Measurements from ENCODE around the gene TMED10. TPM values are rescaled to one million over a fixed set of nuclear protein-coding genes. Genes with fewer than 3 reads are reported as not detected.

TMED10 gene
- total and polyA plus RNA-seq, 8 donors = 26.6 to 292 (median 97.4) TPM

- Histone ChIP-seq H3K9me3 (no peaks in the 10 kb centered on the region), H3K27ac (peak overlapping the region in 1 of 5 donors; percentile 34), H3K4me1 (peaks cover 3 to 34% (median 18%) of the 10 kb centered on the region in 4 donors), H3K36me3 (peaks cover 12 to 47% (median 41%) of the 10 kb centered on the region in 4 donors), H3K27me3 (no peaks in the 10 kb centered on the region), H3K4me3 (no peak overlapping the region)
- intact Hi-C loops (cut with DNase I; ENCODE audit: low total_unique reads) = loop anchor here (5.0 kb wide), 1 partner anchor 168 kb away; no protein-coding TSS in a partner anchor
- WGBS, 5 donors = 46 to 59% (median 51%) methylated on average over 6 of the region's 6 CpGs
- no peak for TF ChIP-seq POLR2A (IDR thresholded peaks at IDR 0.05)
- TF ChIP-seq POLR2AphosphoS5 (IDR thresholded peaks at IDR 0.05) = no peak
- no peak for TF ChIP-seq EP300 (IDR thresholded peaks at IDR 0.05)
- no peak for TF ChIP-seq CTCF (IDR thresholded peaks at IDR 0.05)
- no peak for DNase-seq
Measured at GRCh38 chr14:75134644-75135043, 41.8 kb downstream of the TMED10 start.

- peaks cover 12 to 49% (median 41%) of the 10 kb centered on the region in 4 donors for H3K36me3 ChIP-seq
- H3K9me3 ChIP-seq = no peaks in the 10 kb centered on the region
- no peak for TF ChIP-seq CTCF (IDR thresholded peaks at IDR 0.05)
- TF ChIP-seq POLR2A (IDR thresholded peaks at IDR 0.05) = no peak
- DNase-seq = no peak
- WGBS, 5 donors = 45 to 87% (median 50%) methylated on average over 2 of the region's 2 CpGs
- H3K27ac ChIP-seq = peak overlapping the region in 2 of 5 donors; percentile 34 to 71
- intact Hi-C loops (cut with DNase I; ENCODE audit: low total_unique reads) = loop anchor here (5.0 kb wide), 1 partner anchor 169 kb away; no protein-coding TSS in a partner anchor
- no peaks in the 10 kb centered on the region for H3K27me3 ChIP-seq
- no peak overlapping the region for H3K4me3 ChIP-seq
- H3K4me1 ChIP-seq = peaks cover 2 to 27% (median 16%) of the 10 kb centered on the region in 4 donors
Measured at GRCh38 chr14:75133597-75133996, 42.8 kb downstream of the TMED10 start.

GRCh38 chr14:75132382-75133086 is 43.9 kb downstream of the TMED10 start:
- Histone ChIP-seq H3K4me3 (no peak overlapping the region), H3K36me3 (peaks cover 12 to 49% (median 41%) of the 10 kb centered on the region in 4 donors), H3K27me3 (no peaks in the 10 kb centered on the region), H3K9me3 (no peaks in the 10 kb centered on the region), H3K27ac (peak overlapping the region in 4 of 5 donors; percentile 14 to 71 (median 36)), H3K4me1 (peaks cover 13 to 28% (median 22%) of the 10 kb centered on the region in 4 donors)
- 10 to 26% (median 21%) methylated on average over 4 of the region's 4 CpGs for WGBS, 5 donors
- intact Hi-C loops (cut with DNase I; ENCODE audit: low total_unique reads) = loop anchor here (5.0 kb wide), 1 partner anchor 170 kb away; no protein-coding TSS in a partner anchor
- DNase-seq = peak in 1 of 2 donors; percentile 91
- peak in 2 of 3 donors; percentile 22 to 65 for TF ChIP-seq POLR2AphosphoS5 (IDR thresholded peaks at IDR 0.05)
- TF ChIP-seq CTCF (IDR thresholded peaks at IDR 0.05) = peak in 5 of 7 experiments; percentile 62 to 88 (median 75)
- no peak for TF ChIP-seq EP300 (IDR thresholded peaks at IDR 0.05)
- no peak for TF ChIP-seq POLR2A (IDR thresholded peaks at IDR 0.05)

GRCh38 chr14:75128596-75128990 is 47.8 kb downstream of the TMED10 start:
- Histone ChIP-seq H3K4me1 (peaks cover 31 to 60% (median 45%) of the 10 kb centered on the region in 4 donors), H3K27ac (peak overlapping the region in 2 of 5 donors; percentile 94), H3K4me3 (no peak overlapping the region), H3K27me3 (no peaks in the 10 kb centered on the region), H3K9me3 (no peaks in the 10 kb centered on the region), H3K36me3 (peaks cover 0 to 23% (median 19%) of the 10 kb centered on the region in 4 donors)
- intact Hi-C loops (cut with DNase I; ENCODE audit: low total_unique reads) = loop anchor here (10.0 kb wide), 1 partner anchor 356 kb away; no protein-coding TSS in a partner anchor
- no peak for DNase-seq
- WGBS, 5 donors = 86 to 92% (median 88%) methylated on average over 5 of the region's 5 CpGs
- no peak for TF ChIP-seq CTCF (IDR thresholded peaks at IDR 0.05)
- no peak for TF ChIP-seq POLR2AphosphoS5 (IDR thresholded peaks at IDR 0.05)
- no peak for TF ChIP-seq POLR2A (IDR thresholded peaks at IDR 0.05)
- no peak for TF ChIP-seq EP300 (IDR thresholded peaks at IDR 0.05)
